GM23338 (cell line): ENCODE measurements around the gene WDR27.

Source experiments
- CREB1 ChIP-seq: fragments of 250-450 bp; sonication (Bioruptor Pico); IDR thresholded peaks from 2 replicates; pipeline ENCODE4 v1.5.0; 2020; ENCODE audit warnings: low read depth, mild to moderate bottlenecking, moderate library complexity
- CTCF ChIP-seq, 2 experiments: fragments of 200-600 bp in 1 of 2; sonication (generic) in 1 of 2; conservative IDR thresholded peaks; 2 replicates each; pipeline versions ENCODE4 v1.5.1 to v1.6.1; 2016 to 2017; ENCODE audit warnings: antibody characterized with exemption in 2 of 2, low read depth in 2 of 2, mild to moderate bottlenecking in 2 of 2, moderate library complexity in 1 of 2
- ETS1 ChIP-seq: IDR thresholded peaks from 2 replicates; pipeline ENCODE4 v1.6.1; 2016; ENCODE audit warnings: antibody characterized with exemption
- EZH2 ChIP-seq: fragments of 200-600 bp; sonication (generic); IDR thresholded peaks from one replicate; pipeline ENCODE4 v1.8.0; 2017; ENCODE audit warnings: antibody characterized with exemption, mild to moderate bottlenecking, low read depth; ENCODE audit not compliant: unreplicated experiment
- EZH2phosphoT487 ChIP-seq: fragments of 200-600 bp; sonication (generic); IDR thresholded peaks from one replicate; pipeline ENCODE4 v1.8.1; 2018; ENCODE audit warnings: antibody characterized with exemption; ENCODE audit not compliant: unreplicated experiment
- JUNB ChIP-seq: IDR thresholded peaks from one replicate; pipeline ENCODE4 v1.6.1; 2016; ENCODE audit warnings: antibody characterized with exemption; ENCODE audit not compliant: unreplicated experiment
- NANOG ChIP-seq: IDR thresholded peaks from 2 replicates; pipeline ENCODE4 v1.6.1; 2016; ENCODE audit warnings: antibody characterized with exemption, borderline replicate concordance
- POLR2AphosphoS5 ChIP-seq: IDR thresholded peaks from 2 replicates; pipeline ENCODE4 v1.6.1; 2016; ENCODE audit warnings: antibody characterized with exemption, low read depth
- REST ChIP-seq: IDR thresholded peaks from one replicate; pipeline ENCODE4 v1.6.1; 2018; ENCODE audit warnings: antibody characterized with exemption; ENCODE audit not compliant: unreplicated experiment
- STAT1 ChIP-seq: IDR thresholded peaks from one replicate; pipeline ENCODE4 v1.6.1; 2016; ENCODE audit warnings: antibody characterized with exemption; ENCODE audit not compliant: unreplicated experiment
- ZNF331 ChIP-seq: fragments of 250-450 bp; sonication (Bioruptor Pico); IDR thresholded peaks from 2 replicates; pipeline ENCODE4 v1.5.0; 2020; ENCODE audit warnings: low read depth, mild to moderate bottlenecking, moderate library complexity
- TF ChIP-seq, protein P1 (sequence below): fragments of 250-450 bp; sonication (Bioruptor Pico); IDR thresholded peaks from 2 replicates; pipeline ENCODE4 v1.5.0; 2020; ENCODE audit warnings: mild to moderate bottlenecking, moderate library complexity

GRCh38 chr6:169667716-169668115, 34.1 kb downstream of the WDR27 start:
- TF ChIP-seq CTCF (conservative IDR thresholded peaks at IDR 0.05; ENCODE audit: low read depth in 2 of 2) = no peak
- TF ChIP-seq EZH2 = no peak
- no peak for TF ChIP-seq NANOG
- TF ChIP-seq REST = no peak
- no peak for TF ChIP-seq POLR2AphosphoS5
- TF ChIP-seq CREB1 (CRISPR knock-in tag) = no peak
- TF ChIP-seq EZH2phosphoT487 = no peak
- no peak for TF ChIP-seq STAT1
- no peak for TF ChIP-seq ETS1
- no peak for TF ChIP-seq ZNF331 (CRISPR knock-in tag)
- TF ChIP-seq JUNB = no peak
- TF ChIP-seq, protein P1, sequence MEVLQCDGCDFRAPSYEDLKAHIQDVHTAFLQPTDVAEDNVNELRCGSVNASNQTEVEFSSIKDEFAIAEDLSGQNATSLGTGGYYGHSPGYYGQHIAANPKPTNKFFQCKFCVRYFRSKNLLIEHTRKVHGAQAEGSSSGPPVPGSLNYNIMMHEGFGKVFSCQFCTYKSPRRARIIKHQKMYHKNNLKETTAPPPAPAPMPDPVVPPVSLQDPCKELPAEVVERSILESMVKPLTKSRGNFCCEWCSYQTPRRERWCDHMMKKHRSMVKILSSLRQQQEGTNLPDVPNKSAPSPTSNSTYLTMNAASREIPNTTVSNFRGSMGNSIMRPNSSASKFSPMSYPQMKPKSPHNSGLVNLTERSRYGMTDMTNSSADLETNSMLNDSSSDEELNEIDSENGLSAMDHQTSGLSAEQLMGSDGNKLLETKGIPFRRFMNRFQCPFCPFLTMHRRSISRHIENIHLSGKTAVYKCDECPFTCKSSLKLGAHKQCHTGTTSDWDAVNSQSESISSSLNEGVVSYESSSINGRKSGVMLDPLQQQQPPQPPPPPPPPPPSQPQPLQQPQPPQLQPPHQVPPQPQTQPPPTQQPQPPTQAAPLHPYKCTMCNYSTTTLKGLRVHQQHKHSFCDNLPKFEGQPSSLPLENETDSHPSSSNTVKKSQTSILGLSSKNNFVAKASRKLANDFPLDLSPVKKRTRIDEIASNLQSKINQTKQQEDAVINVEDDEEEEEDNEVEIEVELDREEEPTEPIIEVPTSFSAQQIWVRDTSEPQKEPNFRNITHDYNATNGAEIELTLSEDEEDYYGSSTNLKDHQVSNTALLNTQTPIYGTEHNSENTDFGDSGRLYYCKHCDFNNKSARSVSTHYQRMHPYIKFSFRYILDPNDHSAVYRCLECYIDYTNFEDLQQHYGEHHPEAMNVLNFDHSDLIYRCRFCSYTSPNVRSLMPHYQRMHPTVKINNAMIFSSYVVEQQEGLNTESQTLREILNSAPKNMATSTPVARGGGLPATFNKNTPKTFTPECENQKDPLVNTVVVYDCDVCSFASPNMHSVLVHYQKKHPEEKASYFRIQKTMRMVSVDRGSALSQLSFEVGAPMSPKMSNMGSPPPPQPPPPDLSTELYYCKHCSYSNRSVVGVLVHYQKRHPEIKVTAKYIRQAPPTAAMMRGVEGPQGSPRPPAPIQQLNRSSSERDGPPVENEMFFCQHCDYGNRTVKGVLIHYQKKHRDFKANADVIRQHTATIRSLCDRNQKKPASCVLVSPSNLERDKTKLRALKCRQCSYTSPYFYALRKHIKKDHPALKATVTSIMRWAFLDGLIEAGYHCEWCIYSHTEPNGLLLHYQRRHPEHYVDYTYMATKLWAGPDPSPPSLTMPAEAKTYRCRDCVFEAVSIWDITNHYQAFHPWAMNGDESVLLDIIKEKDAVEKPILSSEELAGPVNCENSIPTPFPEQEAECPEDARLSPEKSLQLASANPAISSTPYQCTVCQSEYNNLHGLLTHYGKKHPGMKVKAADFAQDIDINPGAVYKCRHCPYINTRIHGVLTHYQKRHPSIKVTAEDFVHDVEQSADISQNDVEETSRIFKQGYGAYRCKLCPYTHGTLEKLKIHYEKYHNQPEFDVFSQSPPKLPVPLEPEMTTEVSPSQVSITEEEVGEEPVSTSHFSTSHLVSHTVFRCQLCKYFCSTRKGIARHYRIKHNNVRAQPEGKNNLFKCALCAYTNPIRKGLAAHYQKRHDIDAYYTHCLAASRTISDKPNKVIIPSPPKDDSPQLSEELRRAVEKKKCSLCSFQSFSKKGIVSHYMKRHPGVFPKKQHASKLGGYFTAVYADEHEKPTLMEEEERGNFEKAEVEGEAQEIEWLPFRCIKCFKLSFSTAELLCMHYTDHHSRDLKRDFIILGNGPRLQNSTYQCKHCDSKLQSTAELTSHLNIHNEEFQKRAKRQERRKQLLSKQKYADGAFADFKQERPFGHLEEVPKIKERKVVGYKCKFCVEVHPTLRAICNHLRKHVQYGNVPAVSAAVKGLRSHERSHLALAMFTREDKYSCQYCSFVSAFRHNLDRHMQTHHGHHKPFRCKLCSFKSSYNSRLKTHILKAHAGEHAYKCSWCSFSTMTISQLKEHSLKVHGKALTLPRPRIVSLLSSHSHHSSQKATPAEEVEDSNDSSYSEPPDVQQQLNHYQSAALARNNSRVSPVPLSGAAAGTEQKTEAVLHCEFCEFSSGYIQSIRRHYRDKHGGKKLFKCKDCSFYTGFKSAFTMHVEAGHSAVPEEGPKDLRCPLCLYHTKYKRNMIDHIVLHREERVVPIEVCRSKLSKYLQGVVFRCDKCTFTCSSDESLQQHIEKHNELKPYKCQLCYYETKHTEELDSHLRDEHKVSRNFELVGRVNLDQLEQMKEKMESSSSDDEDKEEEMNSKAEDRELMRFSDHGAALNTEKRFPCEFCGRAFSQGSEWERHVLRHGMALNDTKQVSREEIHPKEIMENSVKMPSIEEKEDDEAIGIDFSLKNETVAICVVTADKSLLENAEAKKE (CRISPR knock-in tag) = no peak
